GM12878 (cell line): ENCODE results near the gene AMPD3. TPM values are rescaled to one million over a fixed set of nuclear protein-coding genes. Genes with fewer than 3 reads are reported as not detected.
A peak's percentile ranks its signal among the peaks of the same experiment; 100 is the strongest.

Experiments
- ATAC-seq: fragments of 200-7000 bp; cut with Tn5 transposase; 3 replicates; pipeline ENCODE4 v1.9.1; 2020; ENCODE audit warnings: mild to moderate bottlenecking, moderate library complexity
- BruUV-seq: library from RNA; stranded (reverse); fragments of 400-500 nt; replicated peaks from 2 replicates; lab custom pipeline; 2021; lab: Mats Ljungman, UMichigan
- CTCF ChIA-PET: fragments of 300-600 bp; sonication (Branson Sonifier 250); formaldehyde crosslinking; extraction: SDS; loops from one replicate; lab custom pipeline; 2021; ENCODE audit warnings: inconsistent platforms; lab: Yijun Ruan, JAX
- POLR2A ChIA-PET: fragments of 350-600 bp; formaldehyde crosslinking; extraction: SDS; loops from one replicate; lab custom pipeline; 2021; ENCODE audit warnings: inconsistent platforms; lab: Charles Lee
- RAD21 ChIA-PET: fragments of 300-600 bp; sonication (Branson Sonifier 250); formaldehyde crosslinking; loops from one replicate; lab custom pipeline; 2023; ENCODE audit warnings: antibody characterized with exemption; ENCODE audit not compliant: unreplicated experiment; lab: Charles Lee
- SMC1A ChIA-PET: fragments of 300-600 bp; sonication (Branson Sonifier 250); formaldehyde crosslinking; loops from one replicate; lab custom pipeline; 2023; ENCODE audit not compliant: unreplicated experiment, uncharacterized antibody; lab: Charles Lee
- DNase-seq: peaks from one replicate; pipeline ENCODE4 v3.0.0-alpha.2; 2011; ENCODE audit warnings: low read depth, low spot score
- FAIRE-seq: peaks from 3 replicates; lab custom pipeline; 2011; peaks lifted over from hg19 to GRCh38; lab: Jason Lieb, UNC
- H2AFZ ChIP-seq: 2 replicates; pipeline ENCODE4 v1.6.0; 2011; ENCODE audit warnings: low read depth, low read length, control low read depth; ENCODE audit not compliant: control insufficient read depth
- H3K27ac ChIP-seq: 2 replicates; pipeline ENCODE4 v1.5.1; 2011; ENCODE audit warnings: control low read depth; ENCODE audit not compliant: control insufficient read depth, insufficient read depth
- H3K27me3 ChIP-seq, 2 experiments: replicated peaks in 1 of 2; 2 replicates each; pipeline versions ENCODE4 v1.6.0 to v1.6.1; 2011; ENCODE audit warnings: low read length in 1 of 2; ENCODE audit not compliant: control insufficient read depth in 2 of 2, insufficient read depth in 2 of 2
- H3K36me3 ChIP-seq, 2 experiments: 2 replicates each; pipeline ENCODE4 v1.5.1; 2011; ENCODE audit warnings: low read length in 1 of 2; ENCODE audit not compliant: control insufficient read depth in 2 of 2, insufficient read depth in 2 of 2
- H3K4me1 ChIP-seq: 2 replicates; pipeline ENCODE4 v1.6.1; 2011; ENCODE audit warnings: mild to moderate bottlenecking, low read length, moderate library complexity, mixed read lengths; ENCODE audit not compliant: control insufficient read depth, insufficient read depth
- H3K4me2 ChIP-seq: 2 replicates; pipeline ENCODE4 v1.6.0; 2011; ENCODE audit warnings: control low read depth; ENCODE audit not compliant: control insufficient read depth, insufficient read depth
- H3K4me3 ChIP-seq: fragments of 200-600 bp; sonication (generic); 2 replicates; pipeline ENCODE4 v1.5.1; 2016
- H3K79me2 ChIP-seq: 2 replicates; pipeline ENCODE4 v1.6.0; 2011; ENCODE audit warnings: low read length; ENCODE audit not compliant: control insufficient read depth, insufficient read depth
- H3K9ac ChIP-seq: 2 replicates; pipeline ENCODE4 v1.8.0; 2011; ENCODE audit warnings: low read length, control low read depth, mixed read lengths; ENCODE audit not compliant: control insufficient read depth, insufficient read depth
- H3K9me3 ChIP-seq: replicated peaks from 3 replicates; pipeline ENCODE4 v1.5.1; 2011; ENCODE audit warnings: mild to moderate bottlenecking, low read length; ENCODE audit not compliant: control insufficient read depth, insufficient read depth
- H4K20me1 ChIP-seq: 2 replicates; pipeline ENCODE4 v1.6.0; 2011; ENCODE audit not compliant: control insufficient read depth, insufficient read depth
- ATF2 ChIP-seq: IDR thresholded peaks from 2 replicates; pipeline ENCODE4 v1.6.1; 2012; ENCODE audit warnings: low read length, inconsistent platforms
- ATF7 ChIP-seq: fragments of 450-650 bp; IDR thresholded peaks from 2 replicates; pipeline ENCODE4 v1.6.1; 2016; ENCODE audit warnings: low read depth, mild to moderate bottlenecking
- CTCF ChIP-seq, 3 experiments: IDR thresholded peaks in 2 of 3; conservative IDR thresholded peaks in 1 of 3; 2 replicates each; pipeline ENCODE4 v1.5.1; 2011; ENCODE audit warnings: low read depth in 3 of 3, low read length in 3 of 3, mild to moderate bottlenecking in 3 of 3, control low read depth in 2 of 3, moderate library complexity in 2 of 3, inconsistent platforms in 1 of 3, mixed read lengths in 1 of 3; ENCODE audit not compliant: control insufficient read depth in 2 of 3, insufficient read depth in 1 of 3; ENCODE audit errors: extremely low read depth in 1 of 3
- FOXM1 ChIP-seq: IDR thresholded peaks from 2 replicates; pipeline ENCODE4 v1.6.1; 2012; ENCODE audit warnings: low read depth, mild to moderate bottlenecking, inconsistent platforms, low read length, moderate library complexity
- IKZF2 ChIP-seq, 2 experiments: fragments of 450-650 bp; IDR thresholded peaks; 2 replicates each; pipeline ENCODE4 v1.6.1; 2017; ENCODE audit warnings: mild to moderate bottlenecking in 2 of 2, moderate library complexity in 2 of 2
- KAT2A ChIP-seq: conservative IDR thresholded peaks from 2 replicates; pipeline ENCODE4 v1.6.1; 2011; ENCODE audit warnings: low read depth, low read length; ENCODE audit not compliant: control insufficient read depth
- NFIC ChIP-seq: IDR thresholded peaks from 2 replicates; pipeline ENCODE4 v1.6.1; 2012; ENCODE audit warnings: low read depth, mild to moderate bottlenecking, inconsistent platforms, low read length, moderate library complexity
- PKNOX1 ChIP-seq: fragments of 450-650 bp; IDR thresholded peaks from 2 replicates; pipeline ENCODE4 v1.6.1; 2016; ENCODE audit warnings: mild to moderate bottlenecking
- RAD21 ChIP-seq: IDR thresholded peaks from 2 replicates; pipeline ENCODE4 v1.6.1; 2011; ENCODE audit warnings: mild to moderate bottlenecking, low read depth, low read length, moderate library complexity; ENCODE audit not compliant: insufficient read depth
- RUNX3 ChIP-seq: IDR thresholded peaks from 2 replicates; pipeline ENCODE4 v1.6.1; 2012; ENCODE audit warnings: low read length, inconsistent platforms
- SMC3 ChIP-seq: IDR thresholded peaks from 2 replicates; pipeline ENCODE4 v1.6.1; 2011; ENCODE audit warnings: low read length, improper control_type of control experiment, borderline replicate concordance
- WGBS: methylation state at CpG from one replicate; pipeline ENCODE4 v1.1.6; 2016; ENCODE audit warnings: low lambda C conversion rate; ENCODE audit not compliant: insufficient replicate concordance, insufficient coverage; ENCODE audit errors: missing lambda C conversion rate; 5-methylcytosine and 5-hydroxymethylcytosine counted together
- in situ Hi-C: fragments of 300-500 bp; cut with MboI; formaldehyde crosslinking; loops from 9 replicates; pipeline ENCODE4 v1.14.3; 2018; ENCODE audit warnings: mixed read lengths
- intact Hi-C: fragments of 100-400 bp; cut with micrococcal nuclease; formaldehyde crosslinking; loops from one replicate; pipeline ENCODE4 v1.14.2; 2022; ENCODE audit not compliant: unreplicated experiment
- polyA plus RNA-seq, 11 experiments: library from polyadenylated mRNA; depleted of rRNA in 4 of 11; unstranded in 6 of 11; stranded (reverse) in 5 of 11; fragments of >200 nt; fragmentation: Nextera tagmentation in 4 of 11; fragmentation: Illumina TruSeq in 1 of 11; extraction: Ambion mirVana in 4 of 11; extraction: Trizol in 1 of 11; gene quantifications; 1 replicate in 1 of 11; 2 replicates in 10 of 11; pipeline versions ENCODE4 v1.2.1 to v1.2.3, GENCODE V29; 2011 to 2016; ENCODE audit warnings: inconsistent platforms in 2 of 11, missing spikeins in 2 of 11, low read depth in 1 of 11
- total RNA-seq, 4 experiments: library from RNA; depleted of rRNA in 3 of 4; stranded (reverse); fragments of >200 nt in 3 of 4; fragmentation: Illumina TruSeq in 1 of 4; extraction: Trizol in 1 of 4; gene quantifications; 2 replicates each; pipeline versions ENCODE4 v1.2.1 to v1.2.3, GENCODE V29; 2013 to 2021
- TF ChIP-seq, protein P1 (sequence below): fragments of 450-650 bp; IDR thresholded peaks from 2 replicates; pipeline ENCODE4 v1.6.1; 2017; ENCODE audit warnings: antibody characterized with exemption, mild to moderate bottlenecking, moderate library complexity

The AMPD3 gene
- total and polyA plus RNA-seq, 10 of the 15 experiments (the other 5 are each of a cell fraction or from before 2014, with no cell fraction given): 5.6 to 28.6 (median 15.9) TPM

- CTCF ChIA-PET: interaction anchor here (0.6 to 3.4 kb wide), 44 partner anchors 9 to 365 kb away, joined by 3 to 55 read pairs (median 4); partner anchors contain the start of gene RNF141
- no peak for FAIRE-seq
- intact Hi-C loops: loop anchor here (1.0 kb wide), 2 partner anchors 248 to 329 kb away; no protein-coding TSS in a partner anchor
Measured at GRCh38 chr11:10405865-10406592, 49.0 kb upstream of the AMPD3 start.

More at GRCh38 chr11:10405865-10406592, 49.0 kb upstream of the AMPD3 start:
- in situ Hi-C loops: loop anchor here (5.0 kb wide), 2 partner anchors 246 to 331 kb away; no protein-coding TSS in a partner anchor
- ChIA-PET SMC1A (interaction anchor here (0.6 to 2.0 kb wide), 22 partner anchors 10 to 364 kb away, joined by 3 to 16 read pairs (median 5); partner anchors contain the start of gene RNF141), POLR2A (interaction anchor here (0.7 to 1.2 kb wide), 2 partner anchors 8 to 336 kb away, joined by 3 read pairs; no protein-coding TSS in a partner anchor), RAD21 (interaction anchor here (0.7 to 1.8 kb wide), 23 partner anchors 8 to 330 kb away, joined by 3 to 12 read pairs (median 4); partner anchors contain the start of gene RNF141)
- WGBS: 32% methylated on average over 6 of the region's 6 CpGs
- DNase-seq: peak; percentile 4
- Histone ChIP-seq H3K9me3 (no peaks in the 10 kb centered on the region), H3K4me3 (no peak overlapping the region), H3K27me3 (no peaks in the 10 kb centered on the region; a peak in 1 of 4 replicates), H3K4me1 (no peaks in the 10 kb centered on the region), H4K20me1 (no peaks in the 10 kb centered on the region; the same call in 1 of the 2 replicates), H3K79me2 (no peaks in the 10 kb centered on the region), H3K27ac (no peak overlapping the region), H3K4me2 (no peak overlapping the region)
- no TSS peak for BruUV-seq
- TF ChIP-seq CTCF (IDR thresholded peaks at IDR 0.05 in 2 of 3, conservative IDR thresholded peaks at IDR 0.05 in 1 of 3; ENCODE audit: control insufficient read depth in 2 of 3, extremely low read depth in 1 of 3, insufficient read depth in 1 of 3, low read depth in 3 of 3, low read length in 3 of 3) (peak; percentile 65 to 77 (median 68)), ATF2 (0 out of 2 replicates have a peak, but pooled peaks have one; percentile 48), ATF7 (peak; percentile 83), PKNOX1 (no peak), RAD21 (peak; percentile 85), IKZF2 (IDR thresholded peaks at IDR 0.05) (peak; percentile 48 to 66; a peak in 3 of 4 replicates), SMC3 (peak; percentile 88), NFIC (no peak), RUNX3 (0 out of 2 replicates have a peak, but pooled peaks have one; percentile 7), FOXM1 (peak; percentile 39; the same call in 1 of the 2 replicates), KAT2A (no peak)
- TF ChIP-seq, protein P1, sequence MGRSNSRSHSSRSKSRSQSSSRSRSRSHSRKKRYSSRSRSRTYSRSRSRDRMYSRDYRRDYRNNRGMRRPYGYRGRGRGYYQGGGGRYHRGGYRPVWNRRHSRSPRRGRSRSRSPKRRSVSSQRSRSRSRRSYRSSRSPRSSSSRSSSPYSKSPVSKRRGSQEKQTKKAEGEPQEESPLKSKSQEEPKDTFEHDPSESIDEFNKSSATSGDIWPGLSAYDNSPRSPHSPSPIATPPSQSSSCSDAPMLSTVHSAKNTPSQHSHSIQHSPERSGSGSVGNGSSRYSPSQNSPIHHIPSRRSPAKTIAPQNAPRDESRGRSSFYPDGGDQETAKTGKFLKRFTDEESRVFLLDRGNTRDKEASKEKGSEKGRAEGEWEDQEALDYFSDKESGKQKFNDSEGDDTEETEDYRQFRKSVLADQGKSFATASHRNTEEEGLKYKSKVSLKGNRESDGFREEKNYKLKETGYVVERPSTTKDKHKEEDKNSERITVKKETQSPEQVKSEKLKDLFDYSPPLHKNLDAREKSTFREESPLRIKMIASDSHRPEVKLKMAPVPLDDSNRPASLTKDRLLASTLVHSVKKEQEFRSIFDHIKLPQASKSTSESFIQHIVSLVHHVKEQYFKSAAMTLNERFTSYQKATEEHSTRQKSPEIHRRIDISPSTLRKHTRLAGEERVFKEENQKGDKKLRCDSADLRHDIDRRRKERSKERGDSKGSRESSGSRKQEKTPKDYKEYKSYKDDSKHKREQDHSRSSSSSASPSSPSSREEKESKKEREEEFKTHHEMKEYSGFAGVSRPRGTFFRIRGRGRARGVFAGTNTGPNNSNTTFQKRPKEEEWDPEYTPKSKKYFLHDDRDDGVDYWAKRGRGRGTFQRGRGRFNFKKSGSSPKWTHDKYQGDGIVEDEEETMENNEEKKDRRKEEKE: no peak
- TF ChIP-seq, all 136 proteins: peak for 8
- Histone ChIP-seq H3K36me3 (no peaks in the 10 kb centered on the region), H3K9ac (no peak overlapping the region), H2AFZ (no peak overlapping the region)
- ATAC-seq: peak; percentile 96
